GM19467 (cell line): ENCODE data around the gene MTMR3.

Source experiments
- ATAC-seq: cut with Tn5 transposase; IDR thresholded peaks from one replicate; pipeline ENCODE4 v1.9.1; 2021; ENCODE audit warnings: mild to moderate bottlenecking, moderate library complexity; ENCODE audit not compliant: unreplicated experiment

The MTMR3 gene

DNA sequence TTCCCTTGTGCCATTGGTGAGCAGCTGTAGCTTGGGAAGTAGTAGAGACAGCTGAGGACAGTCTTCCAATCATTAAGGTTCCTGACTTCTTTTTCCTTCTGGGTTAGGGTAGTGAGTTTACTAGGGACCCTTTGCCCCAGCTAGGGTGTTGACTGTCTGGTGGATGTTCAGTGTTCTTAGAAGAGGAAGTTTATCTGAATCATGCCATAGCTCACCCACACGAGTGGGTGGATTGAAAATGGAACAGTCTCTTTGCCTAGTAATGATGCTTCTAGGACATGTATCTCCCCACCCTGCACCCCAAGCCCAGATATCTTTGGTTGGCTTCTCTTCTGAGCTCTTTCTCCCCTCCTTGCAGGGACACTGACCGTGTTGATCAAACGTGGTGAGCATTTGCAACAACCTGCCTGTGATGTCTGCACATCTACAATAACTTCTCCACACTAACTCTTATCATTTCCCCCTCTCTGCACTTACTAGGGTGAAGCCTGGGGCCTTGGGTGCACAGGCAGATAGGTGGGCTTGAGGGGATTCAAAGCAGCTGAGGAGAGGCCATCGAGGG is 140.2 kb downstream of the MTMR3 start:
- ATAC-seq, result no peak

DNA sequence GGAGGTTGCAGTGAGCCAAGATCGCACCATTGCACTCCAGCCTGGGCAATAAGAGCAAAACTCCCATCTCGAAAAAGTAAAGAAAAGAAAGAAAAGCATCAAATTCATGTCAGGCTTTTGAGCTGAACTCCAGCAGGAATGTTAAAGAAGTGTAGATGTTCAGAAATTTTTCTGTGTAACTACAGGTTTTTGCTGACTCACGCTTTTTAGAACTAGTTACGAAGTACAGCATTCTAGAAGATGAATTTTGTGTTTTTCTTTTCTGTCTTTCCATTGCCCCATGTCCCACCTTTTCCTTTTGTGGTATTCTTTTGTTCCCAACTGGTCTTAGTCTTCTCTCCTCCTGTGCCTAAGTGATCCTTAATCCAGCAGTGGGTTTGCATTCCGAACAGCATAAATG is 141.3 kb downstream of the MTMR3 start:
- ATAC-seq, result no peak

DNA sequence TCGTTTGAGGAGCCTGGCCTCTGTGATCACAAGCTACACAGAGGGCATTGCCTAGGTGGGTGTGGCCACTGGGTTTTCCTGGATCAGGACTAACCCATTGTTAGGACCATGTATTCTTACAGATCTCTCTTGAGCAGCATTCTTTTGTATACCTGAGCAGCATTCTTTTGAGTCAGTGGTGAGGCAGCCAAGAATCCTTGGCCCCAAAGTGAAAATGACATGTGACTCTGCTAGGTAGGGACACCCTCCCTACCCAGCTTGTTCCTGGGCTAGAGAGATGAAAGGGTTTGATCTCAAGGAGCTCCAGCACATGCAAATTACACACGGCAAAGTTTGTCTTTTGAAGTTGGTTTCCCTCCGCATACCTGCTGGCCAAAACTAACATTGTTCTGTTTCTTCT is 142.2 kb downstream of the MTMR3 start:
- no peak for ATAC-seq

DNA sequence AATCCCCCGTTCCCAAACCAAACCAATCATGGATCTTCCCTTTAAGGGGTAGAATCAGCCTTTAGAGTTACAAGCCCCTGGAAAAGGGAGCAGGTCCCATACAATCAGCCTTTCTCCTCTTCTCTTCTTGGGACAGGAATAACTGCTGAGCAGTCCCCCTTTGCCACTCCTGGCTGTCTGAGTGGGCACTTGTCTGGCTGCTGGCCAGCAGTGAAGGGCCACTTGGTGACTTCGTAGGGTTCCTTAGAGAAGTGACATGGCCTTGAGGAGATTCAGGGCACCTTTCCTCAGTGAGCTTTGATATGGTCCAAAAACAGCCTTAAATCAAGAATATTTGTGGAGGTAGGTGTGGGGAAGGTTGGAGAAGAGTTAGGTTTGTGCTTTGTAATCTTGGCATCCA is 143.8 kb downstream of the MTMR3 start:
- ATAC-seq, result no peak

DNA sequence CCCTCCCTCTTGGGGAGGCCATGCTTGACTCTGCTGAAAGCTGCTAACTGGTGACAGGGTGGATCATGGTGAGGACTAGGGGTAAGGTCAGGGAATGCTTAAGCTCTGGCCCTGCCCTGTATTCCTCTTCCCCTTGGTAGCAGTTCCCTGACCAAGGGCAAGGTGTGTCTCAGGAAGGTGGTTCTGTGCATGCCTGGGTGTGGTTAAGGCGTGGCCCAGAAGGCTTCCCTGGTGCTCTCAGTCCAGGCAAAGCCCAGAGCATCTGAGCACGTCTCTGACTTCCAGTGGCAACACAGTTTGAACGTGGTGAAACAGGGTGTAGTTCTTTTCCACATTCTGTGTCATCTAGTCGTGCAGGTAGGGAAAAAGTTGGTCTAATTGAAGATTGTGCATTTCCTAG is 144.2 kb downstream of the MTMR3 start:
- no peak for ATAC-seq

DNA sequence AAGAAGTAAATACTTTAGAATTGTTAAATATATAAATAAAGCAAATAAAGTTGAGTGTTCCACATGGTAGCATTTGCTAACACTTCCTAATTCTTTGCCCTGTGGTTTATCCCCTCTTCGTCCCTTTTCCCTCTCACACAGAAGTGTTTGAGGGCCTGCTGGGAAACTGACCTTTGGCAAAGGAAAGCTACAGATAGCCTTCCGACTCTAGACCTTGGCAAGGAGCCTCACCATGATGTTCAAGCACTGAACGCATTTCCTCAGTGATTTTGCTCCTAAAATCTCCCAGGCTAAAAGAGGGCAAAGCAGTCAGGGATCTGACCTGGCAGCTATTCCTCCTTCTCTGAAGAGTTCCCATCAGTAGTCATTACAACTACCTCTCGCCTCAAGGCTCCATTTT is 144.8 kb downstream of the MTMR3 start:
- ATAC-seq, result no peak

DNA sequence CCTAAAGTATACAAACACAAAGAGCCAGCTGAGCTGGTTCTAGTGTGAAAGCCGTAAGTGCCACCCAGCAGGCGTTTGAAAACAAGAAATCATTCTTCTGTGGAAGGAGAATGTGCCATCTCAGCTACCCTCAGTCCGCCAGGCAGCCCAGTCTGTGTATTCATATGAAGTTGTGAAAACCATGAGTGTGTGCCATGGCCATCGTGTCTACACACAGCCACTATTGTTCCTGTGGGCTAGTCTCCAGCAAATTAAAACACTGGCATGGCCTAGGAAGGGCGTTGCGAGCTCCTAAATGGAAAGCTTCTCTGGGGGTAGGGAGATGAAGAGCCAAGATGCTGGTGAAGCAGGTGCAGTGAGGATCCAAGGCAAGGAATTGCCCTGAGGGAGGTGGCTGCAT is 145.8 kb downstream of the MTMR3 start:
- no peak for ATAC-seq

DNA sequence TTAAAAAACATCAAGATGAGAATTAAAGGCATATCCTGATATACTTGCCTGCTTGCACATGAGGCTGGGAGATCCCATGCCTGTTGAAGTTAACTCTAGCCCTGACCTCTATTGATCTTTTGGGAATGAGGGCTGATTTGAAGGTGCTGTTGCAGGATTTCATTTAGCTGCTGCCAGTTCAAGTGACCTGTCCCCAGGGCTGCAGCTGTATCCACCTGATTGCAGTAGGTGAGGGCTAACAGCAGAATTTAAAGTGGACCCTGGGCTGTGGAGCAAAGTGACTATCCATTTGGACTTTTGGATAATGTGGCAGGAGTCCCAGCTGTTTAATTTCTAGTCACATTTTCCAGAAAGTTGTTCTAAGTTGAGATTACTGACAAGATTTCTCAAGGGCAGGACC is 146.5 kb downstream of the MTMR3 start:
- ATAC-seq, result no peak

DNA sequence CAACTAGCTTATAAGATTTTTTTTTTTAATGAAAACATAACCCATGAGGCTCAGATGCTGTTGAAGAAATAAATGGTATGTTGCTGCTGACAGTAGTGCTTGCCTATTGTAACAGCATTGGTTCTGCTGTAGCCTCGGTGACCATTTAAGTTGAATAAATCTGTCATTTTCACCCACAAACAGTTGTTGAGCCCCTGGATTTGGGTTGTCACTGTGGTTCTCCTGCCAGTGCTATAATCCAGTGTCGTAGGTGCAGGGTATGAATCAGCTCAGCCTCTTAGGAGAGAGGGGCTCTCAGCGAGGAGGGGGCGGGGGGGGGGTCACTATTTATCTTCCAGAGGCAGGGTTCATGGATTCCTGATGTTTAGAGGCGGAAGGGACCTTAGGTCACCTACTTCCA is 147.4 kb downstream of the MTMR3 start:
- no peak for ATAC-seq

DNA sequence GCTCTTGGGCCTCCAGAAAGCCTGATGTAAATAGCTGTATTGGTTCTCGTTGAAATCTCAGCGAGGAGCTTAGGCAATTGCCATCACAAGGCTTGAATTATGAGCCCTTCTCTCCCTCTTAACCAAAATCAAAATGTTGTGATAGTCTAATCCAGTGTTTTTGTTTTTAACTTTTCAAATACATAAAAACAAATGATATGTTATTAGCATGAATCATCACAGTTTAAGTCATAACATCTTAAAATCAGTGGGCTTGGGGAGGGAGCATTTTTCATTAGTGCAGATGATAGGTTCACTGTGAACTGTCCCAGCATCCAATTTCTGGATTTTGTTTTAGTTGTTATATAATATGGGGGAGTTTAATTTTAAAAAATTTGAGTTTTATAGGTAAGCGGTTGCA is 148.4 kb downstream of the MTMR3 start:
- no peak for ATAC-seq

DNA sequence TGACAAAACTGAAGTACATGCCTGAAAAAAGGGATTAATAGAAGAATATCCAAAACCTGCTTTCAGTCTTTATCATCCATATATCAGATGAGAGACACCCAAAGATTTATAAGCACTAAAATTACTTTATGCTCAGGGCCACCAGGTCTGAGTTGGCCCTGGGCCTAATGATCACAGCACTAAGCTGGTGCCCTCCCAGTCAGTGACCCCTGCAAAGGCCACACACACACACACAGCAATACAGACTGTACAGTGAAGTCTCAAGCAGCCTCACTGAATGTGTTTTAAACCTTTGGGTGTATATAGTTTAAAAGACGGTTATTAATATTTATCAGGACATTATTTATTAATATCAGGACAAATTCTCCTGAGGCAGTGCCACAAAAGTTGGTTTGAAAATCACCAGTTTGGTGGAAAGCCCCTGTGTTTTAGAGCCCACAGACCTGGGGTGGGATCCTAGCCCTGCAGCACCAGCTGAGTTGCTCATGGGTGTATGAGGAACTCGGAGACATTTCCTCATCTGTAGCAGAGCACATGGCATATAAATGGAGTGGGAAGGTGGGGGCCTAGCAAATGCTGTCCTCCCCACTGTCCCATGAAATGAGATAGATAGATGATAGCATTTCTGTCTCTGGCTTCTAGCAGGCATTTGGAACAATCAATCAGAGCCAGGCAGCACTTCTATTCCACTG is 148.9 kb downstream of the MTMR3 start:
- ATAC-seq, result no peak

DNA sequence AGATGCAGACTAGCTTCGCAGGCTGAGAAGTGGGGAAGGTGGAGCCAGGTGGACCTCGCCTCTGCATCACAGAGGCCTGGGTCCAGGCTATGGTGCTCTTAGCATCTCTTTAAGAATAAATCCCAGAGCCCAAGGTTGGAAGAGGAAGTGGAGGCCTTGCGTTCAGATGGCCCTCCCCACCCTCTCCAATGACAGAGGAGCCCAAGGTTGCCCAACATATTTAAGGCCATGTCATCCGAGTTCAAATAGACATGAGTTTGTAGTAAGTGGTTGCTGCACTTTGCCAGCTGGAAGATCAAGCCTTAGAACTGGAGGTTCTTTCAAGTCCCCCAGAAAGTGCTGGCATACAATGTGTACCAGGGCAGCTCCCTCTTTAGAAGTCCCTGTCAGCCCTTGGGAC is 150.2 kb downstream of the MTMR3 start:
- no peak for ATAC-seq

DNA sequence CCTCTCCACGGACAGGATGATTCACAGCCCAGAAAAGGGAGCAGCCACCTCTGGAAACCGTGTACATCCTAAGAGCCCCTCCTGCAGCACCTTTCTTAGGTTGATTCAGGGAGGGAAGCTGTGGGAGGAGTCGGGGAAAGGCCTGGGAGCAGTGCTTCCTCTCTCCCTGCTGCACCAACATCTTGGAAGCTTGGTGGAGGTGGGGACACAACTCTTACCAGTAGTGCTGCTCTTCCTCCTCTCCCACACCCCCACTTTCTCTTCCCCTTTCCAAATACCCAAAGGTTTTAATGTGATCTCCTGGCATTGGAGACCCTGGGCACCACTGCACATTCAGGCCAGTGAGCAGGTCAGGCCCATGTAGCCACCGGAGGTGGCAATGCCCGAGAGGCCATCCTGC is 150.9 kb downstream of the MTMR3 start:
- no peak for ATAC-seq

DNA sequence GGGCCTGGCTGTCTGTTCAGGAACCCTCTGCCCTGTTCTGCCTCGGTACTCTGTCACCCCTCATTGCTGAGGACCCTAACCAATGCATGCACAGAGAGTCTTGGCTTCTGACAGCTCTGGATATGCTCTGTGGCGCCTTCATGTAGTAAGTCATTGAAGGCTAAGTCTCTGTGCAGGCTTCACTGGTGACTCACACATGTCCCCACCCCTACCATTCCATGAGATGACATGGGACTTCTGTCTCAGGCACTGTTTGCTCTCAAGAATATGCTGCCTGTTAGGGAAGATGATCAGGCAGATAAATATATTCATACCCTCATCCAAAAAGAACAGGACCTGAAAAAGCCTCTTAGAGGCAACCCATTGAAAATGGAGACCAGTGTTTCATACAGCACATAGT is 153.7 kb downstream of the MTMR3 start:
- no peak for ATAC-seq

DNA sequence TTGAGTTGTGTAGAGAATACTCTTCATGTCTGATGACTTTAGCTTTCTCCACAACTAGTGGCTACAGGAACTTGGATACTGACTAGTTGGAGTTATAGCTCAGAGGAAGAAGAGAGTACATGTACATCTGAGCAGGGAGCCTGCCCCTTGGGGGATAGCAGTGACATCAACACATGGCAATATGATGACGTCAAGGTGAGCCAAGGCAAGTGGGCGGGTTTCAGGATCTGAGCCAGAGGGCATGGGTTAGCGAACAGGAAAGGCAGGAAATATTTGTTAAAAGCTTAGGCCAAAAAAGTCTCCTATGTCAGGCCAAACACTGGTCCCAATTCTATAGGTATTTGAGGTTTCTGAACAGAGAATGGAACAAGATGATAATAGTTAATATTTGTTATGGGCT is 155.2 kb downstream of the MTMR3 start:
- ATAC-seq, result no peak

DNA sequence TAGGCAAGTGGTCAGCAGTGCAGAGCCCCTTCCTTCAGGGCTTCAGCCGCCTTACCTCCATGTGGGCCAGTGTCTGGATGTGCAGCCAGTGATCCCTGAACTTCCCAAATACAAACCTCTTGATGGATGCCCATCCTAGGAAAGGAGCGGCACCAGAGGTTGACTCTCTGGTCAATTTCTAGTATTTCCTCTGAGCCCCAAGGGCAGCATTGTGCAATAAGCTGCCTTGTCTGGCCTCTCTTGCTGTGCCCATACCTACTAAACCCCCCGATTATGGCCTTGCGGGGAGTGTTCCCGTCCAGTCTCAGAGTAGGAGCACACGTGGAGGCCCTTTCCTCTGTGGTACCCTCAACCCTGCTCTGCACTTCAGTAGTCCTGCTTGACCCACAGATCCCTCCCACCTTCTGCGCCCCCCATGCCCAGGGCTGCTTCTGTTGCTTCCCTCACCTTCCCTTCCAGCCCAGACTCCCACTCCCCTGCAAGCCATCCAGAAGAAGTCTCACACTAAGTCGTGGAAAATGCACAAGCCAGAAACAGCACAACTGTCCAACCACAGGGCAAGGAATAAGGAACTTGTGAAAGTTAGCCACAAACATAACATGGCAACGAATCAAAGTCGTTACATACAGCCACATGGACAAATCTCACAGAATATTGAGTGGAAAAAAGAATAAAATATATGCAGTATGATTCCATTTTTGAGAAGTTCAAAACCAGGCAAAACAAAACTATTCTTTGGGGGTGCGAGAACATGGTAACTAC is 157.7 kb downstream of the MTMR3 start:
- ATAC-seq, result no peak

DNA sequence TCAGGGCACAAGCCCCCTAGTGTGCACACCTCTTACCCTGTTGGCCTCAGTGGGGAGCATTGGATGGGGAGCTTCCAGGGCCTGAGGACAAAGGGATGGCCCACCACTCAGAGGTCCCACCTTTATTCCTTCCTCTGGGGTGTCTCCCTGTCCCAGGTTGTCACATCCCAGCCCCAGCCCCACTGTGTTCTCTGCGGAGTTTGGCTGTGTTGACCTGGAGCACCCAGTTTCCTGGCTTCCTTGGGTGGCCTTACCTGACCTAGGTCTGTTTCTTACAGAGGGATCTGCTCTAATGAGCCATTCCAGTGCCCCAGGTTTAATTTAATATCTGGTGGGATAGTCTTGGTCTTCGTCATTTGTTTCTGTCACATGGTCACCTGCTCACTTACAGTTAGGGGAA is 158.5 kb downstream of the MTMR3 start:
- no peak for ATAC-seq

DNA sequence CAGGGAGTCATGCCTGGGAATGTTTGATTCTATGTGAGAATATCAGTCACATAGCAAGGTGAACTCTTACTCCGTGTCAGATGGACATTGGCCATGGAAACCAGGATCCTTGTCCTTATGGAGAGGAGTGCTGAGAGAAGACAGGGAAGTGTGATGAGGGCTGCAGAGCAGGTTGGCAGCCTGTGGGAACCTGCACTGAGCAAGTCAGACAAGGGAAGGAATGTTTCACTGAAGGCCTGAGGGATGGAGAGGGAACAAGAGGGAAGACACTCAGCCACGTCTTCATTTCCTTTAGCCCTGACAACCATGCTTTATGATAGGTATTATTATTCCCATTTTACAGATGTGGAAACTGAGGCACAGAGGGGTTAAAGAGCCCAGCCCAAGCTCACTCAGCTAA is 158.9 kb downstream of the MTMR3 start:
- ATAC-seq, result no peak

DNA sequence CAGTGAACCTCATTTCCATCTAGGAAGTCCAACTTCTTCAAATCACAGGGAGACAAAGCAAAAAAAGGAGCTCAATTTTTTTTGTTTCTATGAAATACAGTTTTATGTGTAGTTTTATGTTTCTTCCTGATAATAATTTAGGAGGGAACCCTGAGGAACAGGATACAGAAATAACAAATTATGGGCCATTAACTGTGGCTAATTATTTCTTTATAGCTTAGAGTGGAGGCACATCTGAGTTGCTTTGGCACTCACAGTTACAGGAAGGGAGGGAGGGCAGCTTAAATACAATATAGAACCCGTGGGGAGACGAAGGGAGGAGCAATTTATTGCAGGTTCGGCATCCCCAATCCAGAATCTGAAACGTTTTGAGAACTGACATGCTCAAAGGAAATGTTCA is 160.2 kb downstream of the MTMR3 start:
- ATAC-seq, result no peak

DNA sequence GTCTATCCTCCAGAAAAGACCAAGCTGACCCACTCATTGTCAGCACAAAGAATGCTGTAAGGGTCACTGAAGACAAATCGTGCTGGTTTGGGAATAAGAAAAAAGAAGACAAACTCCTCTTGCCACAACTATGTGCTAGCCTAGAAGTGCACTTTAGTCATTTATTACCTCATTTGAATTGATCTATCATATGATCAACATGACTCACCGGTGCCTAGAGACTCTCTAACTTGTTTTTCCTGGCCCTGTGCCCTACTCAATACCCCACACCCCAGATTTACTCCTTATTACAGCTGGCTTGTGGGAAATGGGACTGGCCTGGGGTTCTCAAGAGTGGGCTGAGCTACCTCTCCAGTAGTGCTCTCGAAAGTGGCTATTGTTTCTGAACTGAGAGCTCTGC is 161.4 kb downstream of the MTMR3 start:
- no peak for ATAC-seq

DNA sequence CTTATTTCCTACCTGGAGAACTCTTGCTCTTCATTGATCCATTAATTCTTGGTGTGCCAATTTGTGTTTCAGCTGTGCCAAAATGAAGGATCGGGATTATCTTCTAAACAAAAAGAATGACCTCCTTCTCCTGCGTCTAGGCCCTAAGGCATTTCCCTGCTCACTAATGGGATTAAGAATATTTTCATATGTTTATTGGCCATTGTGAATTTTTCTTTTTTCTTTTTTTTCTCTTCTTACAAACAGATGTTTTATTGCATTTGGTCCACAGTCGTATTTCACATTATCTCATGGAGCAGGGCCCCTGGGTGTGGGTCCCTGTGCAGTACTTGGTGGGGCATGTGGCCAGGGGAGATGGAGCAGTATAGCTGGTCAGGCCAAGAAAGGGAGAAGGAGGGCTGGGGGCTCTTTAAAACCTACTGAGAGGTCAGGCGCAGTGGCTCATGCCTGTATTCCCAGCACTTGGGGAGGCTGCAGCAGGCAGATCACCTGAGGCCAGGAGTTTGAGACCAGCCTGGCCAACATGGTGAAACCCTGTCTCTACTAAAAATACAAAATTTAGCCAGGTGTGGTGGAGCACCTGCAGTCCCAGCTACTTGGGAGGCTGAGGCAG is 162.0 kb downstream of the MTMR3 start:
- ATAC-seq, result no peak

DNA sequence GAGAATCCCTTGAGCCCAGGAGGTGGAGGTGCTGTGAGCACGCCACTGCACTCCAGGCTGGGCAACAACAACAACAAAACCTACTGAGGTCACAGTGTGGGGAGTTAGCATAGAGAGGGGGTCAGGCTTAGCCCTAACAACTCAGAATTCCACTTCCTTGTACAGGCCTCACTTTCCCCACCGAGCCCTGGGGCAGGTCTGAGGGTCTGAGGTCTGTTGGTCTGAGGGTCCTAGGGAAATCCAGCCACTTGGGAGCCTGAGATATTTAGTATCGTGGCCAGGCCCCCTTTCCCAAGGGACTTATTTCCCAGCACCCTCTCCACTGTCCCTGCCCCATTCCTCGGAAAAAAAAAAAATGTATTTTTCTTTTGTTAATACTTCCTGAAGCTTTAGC is 162.5 kb downstream of the MTMR3 start:
- ATAC-seq, result no peak
